KOPT-K1 (cell line): ENCODE measurements around the gene LRRC75A.
"Not testable (repeated sequence)": the region's sequence is repeated elsewhere in the genome, so short reads cannot be mapped to it uniquely, and the experiment has no call there.

Experiments used
- H3K27ac ChIP-seq: fragments of 200-600 bp; sonication (generic); 2 replicates; pipeline ENCODE4 v1.5.1; 2016; ENCODE audit warnings: antibody characterized with exemption, mild to moderate bottlenecking, low read depth, low read length; ENCODE audit not compliant: poor library complexity, severe bottlenecking
- H3K36me3 ChIP-seq: fragments of 200-600 bp; sonication (generic); 2 replicates; pipeline ENCODE4 v1.5.1; 2017; ENCODE audit warnings: antibody characterized with exemption, mild to moderate bottlenecking, low read length, moderate library complexity; ENCODE audit not compliant: insufficient read depth
- H3K9me3 ChIP-seq: fragments of 200-600 bp; sonication (generic); 2 replicates; pipeline ENCODE4 v1.5.1; 2017; ENCODE audit warnings: antibody characterized with exemption, low read length, mild to moderate bottlenecking; ENCODE audit not compliant: insufficient read depth, poor library complexity, severe bottlenecking

LRRC75A gene

DNA sequence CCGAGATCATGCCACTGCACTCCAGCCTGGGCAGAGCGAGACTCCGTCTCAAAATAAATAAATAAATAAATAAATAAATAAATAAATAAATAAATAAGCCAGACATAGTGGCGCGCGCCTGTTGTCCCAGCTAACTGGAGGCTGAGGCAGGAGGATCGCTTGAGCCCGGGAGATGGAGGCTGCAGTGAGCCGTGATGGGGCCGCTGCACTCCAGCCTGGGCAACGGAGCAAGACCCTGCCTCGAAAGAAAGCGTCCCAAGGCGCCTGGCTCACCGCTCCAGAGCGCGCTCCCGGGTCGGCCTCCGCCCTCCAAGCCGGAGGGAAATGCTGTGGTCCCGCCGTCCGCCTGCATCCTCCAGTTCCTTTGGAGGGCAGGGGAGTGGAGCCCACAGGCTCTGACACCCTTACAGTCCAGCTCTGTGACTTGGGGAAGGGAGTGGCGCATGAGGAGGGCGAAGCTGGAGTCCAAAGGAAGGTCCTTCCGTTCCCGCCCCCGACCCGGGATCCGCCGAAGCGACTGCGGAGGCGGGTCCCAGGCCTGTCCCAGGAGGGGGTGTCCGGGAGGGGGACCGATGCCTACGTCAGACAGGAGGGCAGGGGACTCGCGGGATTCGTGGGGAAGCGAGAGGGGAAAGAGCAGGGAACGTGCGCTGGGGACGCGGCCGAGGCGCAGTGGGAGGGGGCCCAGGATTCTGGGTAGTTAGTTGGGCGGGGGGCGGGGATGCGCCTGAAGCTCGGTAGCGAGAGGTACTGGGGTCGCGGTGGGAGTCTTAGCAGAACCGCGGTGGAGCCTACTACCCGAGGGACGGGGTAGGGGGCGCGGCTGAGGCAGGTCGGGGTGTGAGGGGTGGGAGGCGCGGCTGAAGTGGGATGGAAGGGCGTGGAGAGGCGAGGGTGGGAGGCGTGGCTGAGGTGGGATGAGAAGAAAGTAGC is 85.0 kb downstream of the LRRC75A start:
- Histone ChIP-seq H3K27ac (no peak overlapping the region), H3K9me3 (no peaks in the 10 kb centered on the region), H3K36me3 (no peaks in the 10 kb centered on the region)

DNA sequence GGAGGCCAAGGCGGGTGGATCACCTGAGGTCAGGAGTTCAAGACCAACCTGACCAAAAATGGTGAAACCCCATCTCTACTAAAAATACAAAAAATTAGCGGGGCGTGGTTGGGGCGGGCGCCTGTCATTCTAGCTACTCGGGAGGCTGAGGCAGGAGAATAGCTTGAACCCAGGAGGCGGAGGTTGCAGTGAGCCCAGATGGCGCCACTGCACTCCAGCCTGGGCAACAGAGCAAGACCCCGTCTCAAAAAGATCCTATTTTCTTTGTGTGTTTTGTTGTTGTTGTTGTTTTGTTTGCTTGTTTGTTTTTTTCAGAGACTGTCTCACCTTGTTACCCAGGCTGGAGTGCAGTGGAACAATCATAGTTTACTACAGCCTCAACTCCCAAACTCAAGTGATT is 88.1 kb downstream of the LRRC75A start:
- H3K27ac ChIP-seq, H3K36me3 ChIP-seq, H3K9me3 ChIP-seq: not testable (repeated sequence)

DNA sequence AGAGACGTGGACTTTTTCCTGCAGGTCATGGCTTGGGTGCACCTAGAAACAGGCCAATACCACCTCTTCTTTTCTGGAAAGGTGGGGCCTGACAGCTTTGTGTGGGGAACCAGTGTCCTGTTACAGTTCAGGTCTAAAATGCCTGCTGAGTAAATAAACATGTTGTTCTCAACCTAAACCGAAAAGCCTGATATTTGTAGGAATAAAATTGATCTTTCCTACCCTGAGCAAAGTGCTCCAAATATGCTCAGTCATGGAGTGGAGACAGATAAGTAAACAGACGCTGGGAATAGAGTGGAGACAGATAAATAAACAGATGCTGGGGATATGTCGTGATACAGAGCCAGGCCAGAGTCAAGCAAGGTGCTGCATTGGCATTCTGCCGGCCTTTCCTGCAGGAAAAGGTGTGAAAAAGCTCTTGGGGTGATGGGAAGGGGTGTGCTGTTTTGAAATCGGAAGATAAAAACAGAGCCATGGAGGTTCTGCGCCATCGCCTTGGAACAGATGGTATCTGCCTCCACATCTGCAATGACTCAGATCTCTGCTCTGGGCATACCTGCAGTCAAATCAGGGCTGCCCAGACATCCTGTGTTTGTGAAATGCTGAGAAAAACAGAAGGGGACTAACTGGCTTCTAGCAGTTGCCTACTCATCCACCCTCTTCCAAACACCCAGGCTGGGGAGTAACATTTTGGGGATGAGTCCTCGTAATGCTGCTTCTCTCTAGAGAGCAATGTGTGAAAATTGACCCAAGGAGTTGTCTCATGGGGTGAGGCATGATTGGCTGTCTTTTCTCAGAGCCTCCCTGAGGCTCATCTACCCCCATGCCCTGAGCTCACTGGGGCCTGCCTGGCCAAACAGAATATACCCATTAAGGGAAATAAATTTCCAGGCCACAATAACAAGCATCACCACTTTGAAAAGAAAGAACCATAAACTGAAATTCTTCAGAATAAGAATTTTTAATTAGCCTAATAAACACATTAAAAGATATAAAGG is 93.4 kb downstream of the LRRC75A start:
- no peaks in the 10 kb centered on the region for H3K9me3 ChIP-seq
- H3K36me3 ChIP-seq: no peaks in the 10 kb centered on the region
- H3K27ac ChIP-seq: no peak overlapping the region

DNA sequence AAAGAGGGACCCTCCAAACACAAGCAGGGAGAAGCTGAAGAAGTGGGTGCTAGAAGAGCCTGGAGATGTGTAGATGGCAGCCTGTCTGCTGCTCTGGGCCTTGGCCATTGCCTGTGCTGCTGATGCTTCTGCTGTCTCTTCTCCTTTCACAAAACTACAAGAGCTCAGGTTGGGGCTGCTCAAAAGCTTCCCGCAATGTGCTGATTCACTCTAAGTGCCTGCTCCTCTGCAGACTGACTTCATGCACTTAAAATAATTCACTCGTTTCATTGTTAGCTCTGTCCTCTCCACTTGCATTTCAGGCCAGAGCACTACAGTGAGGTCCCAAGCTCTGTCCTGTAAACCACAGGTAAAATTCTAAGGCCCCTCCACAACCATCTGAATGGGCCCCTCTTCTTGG is 95.3 kb downstream of the LRRC75A start:
- H3K27ac ChIP-seq, H3K9me3 ChIP-seq, H3K36me3 ChIP-seq: not testable (repeated sequence)

DNA sequence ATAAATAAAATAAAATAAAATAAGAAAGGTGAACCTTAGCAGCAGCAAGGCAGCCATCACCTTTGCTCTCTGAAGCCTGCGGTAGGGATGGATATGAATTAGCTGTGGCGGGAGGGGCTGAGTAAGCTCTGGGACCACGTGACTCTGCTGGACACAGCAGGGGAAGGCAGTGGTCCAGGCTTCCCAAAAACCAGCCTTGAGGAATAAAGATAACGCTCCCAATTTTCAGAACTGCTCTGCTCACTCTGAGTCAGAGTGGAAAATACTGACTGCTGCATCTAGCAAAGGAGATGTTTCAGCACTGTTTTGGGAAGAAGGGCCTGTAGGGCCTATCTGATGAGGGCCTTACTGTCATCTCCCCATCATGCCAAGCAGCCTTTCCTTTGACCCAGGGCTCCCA is 96.1 kb downstream of the LRRC75A start:
- H3K27ac ChIP-seq, H3K36me3 ChIP-seq, H3K9me3 ChIP-seq: not testable (repeated sequence)

DNA sequence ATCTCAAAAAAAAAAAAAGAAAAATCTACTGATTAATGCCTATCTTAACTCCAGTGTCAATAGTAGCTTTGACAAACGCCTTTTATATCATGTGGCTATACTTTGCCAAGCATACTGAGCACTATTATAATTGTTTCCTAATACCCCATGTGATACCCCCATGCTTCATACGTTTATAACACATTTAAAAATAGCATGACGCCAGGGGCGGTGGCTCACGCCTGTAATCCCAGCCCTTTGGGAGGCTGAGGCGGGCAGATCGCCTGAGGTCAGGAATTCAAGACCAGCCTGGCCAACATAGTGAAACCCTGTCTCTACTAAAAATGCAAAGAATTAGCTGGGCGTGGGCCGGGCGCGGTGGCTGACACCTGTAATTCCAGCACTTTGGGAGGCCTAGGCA is 99.5 kb downstream of the LRRC75A start:
- H3K36me3 ChIP-seq, H3K27ac ChIP-seq: not testable (repeated sequence)

More for the DNA sequence above, 99.5 kb downstream of the LRRC75A start:
- H3K9me3 ChIP-seq: not testable (repeated sequence)
